CD14-positive monocyte (primary cell): ENCODE measurements around the gene TAF4. TPM values are rescaled to one million over a fixed set of nuclear protein-coding genes. Genes with fewer than 3 reads are reported as not detected.

Experiments
- DNase-seq, 3 donors: peaks; one replicate each; pipeline ENCODE4 v3.0.0-alpha.2; 2011 to 2022
- H2AFZ ChIP-seq: 2 replicates; pipeline ENCODE4 v1.6.0; 2012; ENCODE audit warnings: mild to moderate bottlenecking, low read depth, low read length, inconsistent platforms; ENCODE audit not compliant: insufficient read depth, poor library complexity, severe bottlenecking
- H3K27ac ChIP-seq, 2 donors: 1 replicate in 1 of 2; 2 replicates in 1 of 2; pipeline ENCODE4 v1.5.1; 2012 to 2013; ENCODE audit warnings: low read length in 2 of 2, control low read depth in 1 of 2, inconsistent platforms in 1 of 2, low read depth in 1 of 2, mild to moderate bottlenecking in 1 of 2
- H3K27me3 ChIP-seq, 2 donors: one replicate each; pipeline versions ENCODE4 v1.6.0 to v1.6.1; 2011 to 2013; ENCODE audit warnings: low read length in 2 of 2; ENCODE audit not compliant: control insufficient read depth in 2 of 2, insufficient read depth in 2 of 2
- H3K36me3 ChIP-seq, 2 donors: replicated peaks in 1 of 2; 1 replicate in 1 of 2; 2 replicates in 1 of 2; pipeline versions ENCODE4 v1.5.1 to v1.6.1; 2012 to 2013; ENCODE audit warnings: low read length in 2 of 2, control low read depth in 1 of 2, inconsistent platforms in 1 of 2, mild to moderate bottlenecking in 1 of 2; ENCODE audit not compliant: insufficient read depth in 2 of 2, control insufficient read depth in 1 of 2
- H3K4me1 ChIP-seq, 2 donors: 1 replicate in 1 of 2; 2 replicates in 1 of 2; pipeline versions ENCODE4 v1.5.1 to v1.6.1; 2012 to 2013; ENCODE audit warnings: low read length in 2 of 2, control low read depth in 1 of 2, inconsistent platforms in 1 of 2, mild to moderate bottlenecking in 1 of 2, moderate library complexity in 1 of 2; ENCODE audit not compliant: insufficient read depth in 2 of 2, control insufficient read depth in 1 of 2
- H3K4me2 ChIP-seq: replicated peaks from 2 replicates; pipeline ENCODE3; 2012; ENCODE audit warnings: low read length, moderate library complexity, mild to moderate bottlenecking; ENCODE audit not compliant: poor library complexity, severe bottlenecking; ENCODE audit errors: extremely low read depth
- H3K4me3 ChIP-seq, 3 experiments: fragments of 200-600 bp in 1 of 3; sonication (generic) in 1 of 3; replicated peaks in 1 of 3; 1 replicate in 2 of 3; 2 replicates in 1 of 3; pipeline ENCODE4 v1.5.1; 2011 to 2013; ENCODE audit warnings: low read length in 3 of 3, mild to moderate bottlenecking in 3 of 3, control low read depth in 2 of 3, low read depth in 2 of 3, inconsistent platforms in 1 of 3, moderate library complexity in 1 of 3
- H3K79me2 ChIP-seq: 2 replicates; pipeline ENCODE4 v1.6.0; 2012; ENCODE audit warnings: mild to moderate bottlenecking, control low read depth, inconsistent platforms, low read length, moderate library complexity; ENCODE audit not compliant: insufficient read depth
- H3K9ac ChIP-seq: 2 replicates; pipeline ENCODE4 v1.6.0; 2017; ENCODE audit warnings: low read length, mild to moderate bottlenecking; ENCODE audit not compliant: insufficient read depth, poor library complexity, severe bottlenecking
- H3K9me3 ChIP-seq, 2 donors: replicated peaks in 1 of 2; 1 replicate in 1 of 2; 2 replicates in 1 of 2; pipeline versions ENCODE4 v1.5.1 to v1.6.1; 2012 to 2013; ENCODE audit warnings: low read length in 2 of 2, control low read depth in 1 of 2; ENCODE audit not compliant: control insufficient read depth in 1 of 2, insufficient read depth in 1 of 2
- H4K20me1 ChIP-seq: 2 replicates; pipeline ENCODE4 v1.6.0; 2012; ENCODE audit warnings: mild to moderate bottlenecking, low read length, control low read depth, moderate library complexity; ENCODE audit not compliant: insufficient read depth
- H3K27ac Mint-ChIP-seq, 7 donors: one replicate each; pipeline ENCODE4 v1.8.0; 2020; ENCODE audit warnings: mild to moderate bottlenecking in 7 of 7, mixed read lengths in 7 of 7, moderate library complexity in 6 of 7, inconsistent platforms in 2 of 7
- H3K27me3 Mint-ChIP-seq, 3 donors: one replicate each; pipeline ENCODE4 v1.8.0; 2021 to 2022; ENCODE audit warnings: low read depth in 3 of 3, mild to moderate bottlenecking in 3 of 3, mixed read lengths in 3 of 3, moderate library complexity in 3 of 3, inconsistent platforms in 1 of 3
- H3K36me3 Mint-ChIP-seq, 2 donors: one replicate each; pipeline ENCODE4 v1.8.0; 2020; ENCODE audit warnings: mixed read lengths in 2 of 2, inconsistent platforms in 1 of 2, mild to moderate bottlenecking in 1 of 2
- H3K4me1 Mint-ChIP-seq: one replicate; pipeline ENCODE4 v1.8.0; 2020; ENCODE audit warnings: mild to moderate bottlenecking, mixed read lengths
- H3K4me3 Mint-ChIP-seq, 2 donors: one replicate each; pipeline ENCODE4 v1.8.0; 2020; ENCODE audit warnings: mild to moderate bottlenecking in 2 of 2, mixed read lengths in 2 of 2, moderate library complexity in 1 of 2
- H3K9me3 Mint-ChIP-seq, 7 donors: one replicate each; pipeline ENCODE4 v1.8.0; 2020 to 2022; ENCODE audit warnings: mixed read lengths in 7 of 7, mild to moderate bottlenecking in 6 of 7, moderate library complexity in 6 of 7, inconsistent platforms in 2 of 7
- CTCF ChIP-seq: fragments of 200-600 bp; IDR thresholded peaks from one replicate; pipeline ENCODE4 v1.8.0; 2022; ENCODE audit warnings: antibody characterized with exemption, mild to moderate bottlenecking
- WGBS: methylation state at CpG from one replicate; pipeline ENCODE4 v1.1.5; 2013; ENCODE audit warnings: missing lambda C conversion rate; ENCODE audit not compliant: insufficient coverage; 5-methylcytosine and 5-hydroxymethylcytosine counted together
- intact Hi-C, 2 donors: fragments of 100-400 bp; cut with micrococcal nuclease; formaldehyde crosslinking; loops; one replicate each; pipeline versions ENCODE4 v1.15.0 to v1.15.1; 2023
- polyA plus RNA-seq, 3 donors: library from polyadenylated mRNA; depleted of rRNA in 1 of 3; unstranded in 2 of 3; stranded (reverse) in 1 of 3; fragments of 300-500 nt in 2 of 3; fragments of >200 nt in 1 of 3; fragmentation: Illumina TruSeq in 2 of 3; gene quantifications; 1 replicate in 2 of 3; 2 replicates in 1 of 3; pipeline ENCODE4 v1.2.3, GENCODE V29; 2012 to 2021

Gene TAF4
- polyA plus RNA-seq, 3 donors = 0.48 to 14.9 (median 0.99) TPM

GRCh38 chr20:62103508-62104233, 38.0 kb upstream of the TAF4 start:
- no peaks in the 10 kb centered on the region for H3K79me2 ChIP-seq
- H3K36me3 ChIP-seq = no peaks in the 10 kb centered on the region
- H3K36me3 Mint-ChIP-seq = no peaks in the 10 kb centered on the region
- no peak for TF ChIP-seq CTCF
- no peak for DNase-seq
- no peak overlapping the region for H3K4me2 ChIP-seq
- H3K9ac ChIP-seq = no peak overlapping the region
- 91% methylated on average over 16 of the region's 21 CpGs for WGBS
- no peak overlapping the region for H2AFZ ChIP-seq
- H3K4me3 ChIP-seq = no peak overlapping the region
- no peaks in the 10 kb centered on the region for H3K27me3 ChIP-seq
- intact Hi-C loops = no loop called here
- no peak overlapping the region for H3K4me3 Mint-ChIP-seq
- H4K20me1 ChIP-seq = no peaks in the 10 kb centered on the region
- peaks cover 64 to 96% (median 88%) of the 10 kb centered on the region in 7 donors for H3K9me3 Mint-ChIP-seq
- no peak overlapping the region for H3K27ac Mint-ChIP-seq
- peaks cover 3% of the 10 kb centered on the region for H3K4me1 Mint-ChIP-seq
- peaks cover 4 to 7% (median 5%) of the 10 kb centered on the region in 3 donors for H3K27me3 Mint-ChIP-seq
- no peak overlapping the region for H3K27ac ChIP-seq
- peaks cover 81 to 93% of the 10 kb centered on the region in 2 donors for H3K9me3 ChIP-seq
- H3K4me1 ChIP-seq = no peaks in the 10 kb centered on the region

- intact Hi-C loops = no loop called here
- H3K36me3 Mint-ChIP-seq = no peaks in the 10 kb centered on the region
- WGBS = 100% methylated on average over 2 of the region's 4 CpGs
- H3K27ac ChIP-seq = no peak overlapping the region
- TF ChIP-seq CTCF = no peak
- no peak overlapping the region for H3K4me2 ChIP-seq
- H4K20me1 ChIP-seq = no peaks in the 10 kb centered on the region
- H3K36me3 ChIP-seq = no peaks in the 10 kb centered on the region
- H3K79me2 ChIP-seq = no peaks in the 10 kb centered on the region
- no peak overlapping the region for H3K4me3 ChIP-seq
- no peak overlapping the region for H3K27ac Mint-ChIP-seq
- no peak for DNase-seq
- H3K9me3 Mint-ChIP-seq = peaks cover 44 to 77% (median 67%) of the 10 kb centered on the region in 7 donors
- H2AFZ ChIP-seq = no peak overlapping the region
- H3K9ac ChIP-seq = no peak overlapping the region
- H3K4me1 Mint-ChIP-seq = peaks cover 3% of the 10 kb centered on the region
- H3K4me3 Mint-ChIP-seq = no peak overlapping the region
- no peaks in the 10 kb centered on the region for H3K27me3 ChIP-seq
- no peaks in the 10 kb centered on the region for H3K4me1 ChIP-seq
- peaks cover 55 to 67% of the 10 kb centered on the region in 2 donors for H3K9me3 ChIP-seq
- peaks cover 5 to 7% (median 7%) of the 10 kb centered on the region in 3 donors for H3K27me3 Mint-ChIP-seq
Observed at GRCh38 chr20:62101078-62101477, 35.4 kb upstream of the TAF4 start.
